ENCODE results near the gene ST6GALNAC3. TPM values are rescaled to one million over a fixed set of nuclear protein-coding genes. Genes with fewer than 3 reads are reported as not detected.

ST6GALNAC3 gene
- total RNA-seq, 6 experiments from 2014 or later, result 1.4 to 3.2 (median 2.6) TPM

- H3K9me3 ChIP-seq, result no peaks in the 10 kb centered on the region
- H3K4me3 ChIP-seq, result no peak overlapping the region
- TF ChIP-seq, protein P1, sequence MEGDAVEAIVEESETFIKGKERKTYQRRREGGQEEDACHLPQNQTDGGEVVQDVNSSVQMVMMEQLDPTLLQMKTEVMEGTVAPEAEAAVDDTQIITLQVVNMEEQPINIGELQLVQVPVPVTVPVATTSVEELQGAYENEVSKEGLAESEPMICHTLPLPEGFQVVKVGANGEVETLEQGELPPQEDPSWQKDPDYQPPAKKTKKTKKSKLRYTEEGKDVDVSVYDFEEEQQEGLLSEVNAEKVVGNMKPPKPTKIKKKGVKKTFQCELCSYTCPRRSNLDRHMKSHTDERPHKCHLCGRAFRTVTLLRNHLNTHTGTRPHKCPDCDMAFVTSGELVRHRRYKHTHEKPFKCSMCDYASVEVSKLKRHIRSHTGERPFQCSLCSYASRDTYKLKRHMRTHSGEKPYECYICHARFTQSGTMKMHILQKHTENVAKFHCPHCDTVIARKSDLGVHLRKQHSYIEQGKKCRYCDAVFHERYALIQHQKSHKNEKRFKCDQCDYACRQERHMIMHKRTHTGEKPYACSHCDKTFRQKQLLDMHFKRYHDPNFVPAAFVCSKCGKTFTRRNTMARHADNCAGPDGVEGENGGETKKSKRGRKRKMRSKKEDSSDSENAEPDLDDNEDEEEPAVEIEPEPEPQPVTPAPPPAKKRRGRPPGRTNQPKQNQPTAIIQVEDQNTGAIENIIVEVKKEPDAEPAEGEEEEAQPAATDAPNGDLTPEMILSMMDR (IDR thresholded peaks at IDR 0.05), result no peak
- TF ChIP-seq POLR2A (IDR thresholded peaks at IDR 0.05), result no peak
- ATAC-seq (no peak), DNase-seq (no peak)
- no peaks in the 10 kb centered on the region for H3K36me3 ChIP-seq
- WGBS (ENCODE audit: insufficient coverage, low coverage, low lambda C conversion rate, missing lambda C conversion rate), result 58% methylated on average over 4 of the region's 4 CpGs
- no peaks in the 10 kb centered on the region for H3K27me3 ChIP-seq
- intact Hi-C loops (cut with DNase I), result no loop called here
- H3K4me1 ChIP-seq, result no peaks in the 10 kb centered on the region
- H3K27ac ChIP-seq, result no peak overlapping the region
Measured at GRCh38 chr1:76156987-76157386, 82.4 kb downstream of the ST6GALNAC3 start.

- ATAC-seq (no peak), DNase-seq (no peak)
- H3K4me3 ChIP-seq, result no peak overlapping the region
- H3K27me3 ChIP-seq, result no peaks in the 10 kb centered on the region
- intact Hi-C loops (cut with DNase I), result no loop called here
- H3K4me1 ChIP-seq, result no peaks in the 10 kb centered on the region
- no peaks in the 10 kb centered on the region for H3K9me3 ChIP-seq
- no peak for TF ChIP-seq POLR2A (IDR thresholded peaks at IDR 0.05)
- TF ChIP-seq, protein P1 (IDR thresholded peaks at IDR 0.05), result no peak
- no peak overlapping the region for H3K27ac ChIP-seq
- no peaks in the 10 kb centered on the region for H3K36me3 ChIP-seq
- WGBS (ENCODE audit: insufficient coverage, low coverage, low lambda C conversion rate, missing lambda C conversion rate), result 84% methylated on average over 4 of the region's 4 CpGs
Measured at GRCh38 chr1:76158126-76158525, 83.6 kb downstream of the ST6GALNAC3 start.

GRCh38 chr1:76160225-76160624 is 85.7 kb downstream of the ST6GALNAC3 start:
- TF ChIP-seq POLR2A (IDR thresholded peaks at IDR 0.05), result no peak
- TF ChIP-seq, protein P1 (IDR thresholded peaks at IDR 0.05), result no peak
- no peaks in the 10 kb centered on the region for H3K4me1 ChIP-seq
- 40% methylated on average over 3 of the region's 4 CpGs for WGBS (ENCODE audit: insufficient coverage, low coverage, low lambda C conversion rate, missing lambda C conversion rate)
- no peak overlapping the region for H3K4me3 ChIP-seq
- DNase-seq, result no peak
- ATAC-seq, result no peak
- H3K9me3 ChIP-seq, result no peaks in the 10 kb centered on the region
- H3K36me3 ChIP-seq, result no peaks in the 10 kb centered on the region
- no peak overlapping the region for H3K27ac ChIP-seq
- intact Hi-C loops (cut with DNase I), result no loop called here
- H3K27me3 ChIP-seq, result no peaks in the 10 kb centered on the region

GRCh38 chr1:76161451-76161850 is 86.9 kb downstream of the ST6GALNAC3 start:
- ATAC-seq, result no peak
- WGBS (ENCODE audit: insufficient coverage, low coverage, low lambda C conversion rate, missing lambda C conversion rate), result 74% methylated on average over 2 of the region's 2 CpGs

More at GRCh38 chr1:76161451-76161850, 86.9 kb downstream of the ST6GALNAC3 start:
- intact Hi-C loops (cut with DNase I), result no loop called here
- Histone ChIP-seq H3K27ac (no peak overlapping the region), H3K9me3 (no peaks in the 10 kb centered on the region), H3K27me3 (no peaks in the 10 kb centered on the region), H3K4me1 (no peaks in the 10 kb centered on the region), H3K36me3 (no peaks in the 10 kb centered on the region), H3K4me3 (no peak overlapping the region)
- DNase-seq, result no peak
- no peak for TF ChIP-seq POLR2A (IDR thresholded peaks at IDR 0.05)
- TF ChIP-seq, protein P1 (IDR thresholded peaks at IDR 0.05), result no peak
